EH (cell line): ENCODE results near the gene DENND2D.

Experiments used
- DNase-seq: peaks from one replicate; pipeline ENCODE4 v3.0.0-alpha.2; 2015; ENCODE audit warnings: low read depth

DENND2D gene

DNA sequence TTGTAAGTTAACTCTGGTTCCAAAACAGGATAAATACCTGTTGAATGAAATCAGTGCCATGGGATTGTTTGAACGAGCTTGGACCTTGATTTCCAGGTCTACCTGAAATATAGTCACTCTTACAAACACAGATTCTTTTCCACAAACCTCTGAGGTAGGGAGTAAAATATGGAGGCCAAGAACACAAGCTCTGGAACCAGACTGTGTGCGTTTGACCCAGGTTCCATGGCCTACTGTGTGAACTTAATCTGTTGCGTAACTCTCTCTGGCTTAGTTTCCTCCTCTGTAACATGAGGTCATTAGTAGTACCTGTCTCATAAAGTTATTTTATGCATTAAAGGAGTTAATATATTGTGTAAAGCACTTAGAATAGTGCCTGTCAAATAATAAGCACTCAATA, 25.1 kb downstream of the DENND2D start:
- no peak for DNase-seq

DNA sequence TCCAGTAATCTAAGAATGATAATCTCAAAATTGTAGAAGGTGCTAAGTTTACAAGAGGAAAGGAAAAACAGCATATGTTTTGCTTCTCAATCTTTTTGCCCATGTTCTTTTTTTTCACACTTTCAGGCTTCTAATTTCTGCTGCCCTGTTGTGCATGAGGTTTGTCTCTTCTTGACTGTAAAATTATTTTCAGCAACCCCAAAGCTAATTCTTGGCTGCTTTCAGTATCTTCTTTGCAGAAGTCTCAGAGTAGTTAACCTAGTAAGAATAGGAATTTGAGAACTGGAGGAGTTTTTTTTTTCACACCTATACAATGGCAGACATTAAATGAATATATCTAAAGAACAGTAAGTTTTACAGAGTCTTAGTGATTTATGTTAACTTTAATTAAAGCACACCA, 26.4 kb downstream of the DENND2D start:
- DNase-seq, result no peak

GRCh38 chr1:111172463-111172862, 28.0 kb downstream of the DENND2D start:
- DNase-seq, result peak; percentile 21

GRCh38 chr1:111164151-111164550, 36.3 kb downstream of the DENND2D start:
- no peak for DNase-seq

- DNase-seq, result no peak
Measured at GRCh38 chr1:111163363-111163762, 37.1 kb downstream of the DENND2D start.

DNA sequence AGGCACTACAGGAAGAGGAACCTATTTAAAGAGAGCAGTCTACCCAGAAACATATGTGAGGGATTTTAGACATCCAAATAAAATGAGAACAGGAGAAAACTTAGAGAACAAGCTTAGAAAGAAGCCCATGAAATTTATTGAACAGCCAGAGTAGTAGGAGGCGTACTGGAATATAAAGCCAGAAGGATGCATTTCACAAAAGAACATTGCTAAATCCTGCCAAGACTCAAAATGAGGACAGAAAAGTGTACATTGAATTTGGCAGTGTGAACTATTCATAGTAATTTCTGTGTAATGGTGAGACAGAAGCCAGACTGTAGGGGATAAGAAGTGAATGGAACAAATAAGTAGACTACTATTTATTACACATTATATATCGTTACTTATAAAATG, 38.0 kb downstream of the DENND2D start:
- no peak for DNase-seq

GRCh38 chr1:111161843-111162487, 38.5 kb downstream of the DENND2D start:
- DNase-seq, result no peak

DNA sequence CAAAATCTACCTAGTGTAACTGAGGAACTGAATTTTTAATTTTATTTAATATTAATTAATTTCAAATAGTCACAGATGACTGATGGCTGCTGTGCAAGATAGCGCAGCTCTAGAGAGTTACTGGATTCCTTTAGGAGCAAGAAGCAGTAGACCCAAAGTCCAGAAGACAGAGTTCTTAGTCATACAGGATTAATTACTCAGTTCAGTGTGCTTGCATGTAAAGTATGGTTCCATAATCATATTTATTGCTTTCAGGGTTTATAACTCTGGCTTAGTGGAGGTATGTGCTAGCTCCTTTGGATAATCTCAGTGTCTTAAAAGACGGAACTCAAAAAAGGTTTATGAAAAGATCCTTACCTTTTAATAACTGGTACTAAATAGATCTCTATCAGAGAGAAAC, 43.0 kb downstream of the DENND2D start:
- no peak for DNase-seq

DNA sequence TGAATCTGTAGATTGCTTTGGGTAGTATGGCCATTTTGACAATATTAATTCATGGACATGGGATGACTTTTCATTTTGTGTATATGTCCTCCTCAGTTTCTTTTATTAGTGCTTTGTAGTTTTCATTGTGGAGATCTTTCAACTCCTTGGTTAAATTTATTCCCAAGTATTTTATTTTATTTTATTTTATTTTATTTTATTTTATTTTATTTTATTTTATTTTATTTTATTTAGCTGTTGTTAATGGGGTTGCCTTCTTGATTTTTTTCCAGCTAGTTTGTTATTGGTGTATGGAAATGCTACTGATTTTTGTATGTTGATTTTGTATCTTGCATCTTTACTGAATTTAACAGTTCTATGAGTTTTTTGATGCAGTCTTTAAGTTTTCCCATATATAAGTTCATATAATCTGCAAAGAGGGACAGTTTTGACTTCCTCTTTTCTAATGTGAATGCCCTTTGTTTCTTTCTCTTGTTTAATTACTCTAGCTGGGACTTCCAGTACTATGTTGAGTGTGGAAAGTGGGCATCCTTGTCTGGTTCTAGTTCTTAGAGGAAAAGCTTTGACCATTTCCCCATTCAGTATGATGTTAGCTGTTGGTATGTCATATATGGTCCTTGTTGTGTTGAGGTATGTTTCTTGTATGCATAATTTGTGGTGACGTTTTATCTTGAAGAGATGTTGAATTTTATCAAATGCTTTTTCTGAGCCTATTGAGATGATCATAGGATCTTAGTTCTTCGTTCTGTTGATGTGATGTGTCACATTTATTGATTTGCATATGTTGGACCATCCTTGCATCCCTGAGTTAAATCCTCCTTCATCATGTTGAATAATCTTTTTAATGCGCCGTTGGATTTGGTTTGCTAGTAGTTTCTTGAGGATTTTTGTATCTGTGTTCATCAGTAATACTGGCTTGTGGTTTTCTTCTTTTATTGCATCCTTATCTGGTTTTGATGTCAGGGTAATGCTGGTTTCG, 46.1 kb downstream of the DENND2D start:
- DNase-seq, result no peak

- DNase-seq, result no peak
Measured at GRCh38 chr1:111151838-111152237, 48.6 kb downstream of the DENND2D start.

GRCh38 chr1:111148376-111148881, 52.0 kb downstream of the DENND2D start:
- DNase-seq, result no peak

- DNase-seq, result no peak
Measured at GRCh38 chr1:111147948-111148347, 52.5 kb downstream of the DENND2D start.

DNA sequence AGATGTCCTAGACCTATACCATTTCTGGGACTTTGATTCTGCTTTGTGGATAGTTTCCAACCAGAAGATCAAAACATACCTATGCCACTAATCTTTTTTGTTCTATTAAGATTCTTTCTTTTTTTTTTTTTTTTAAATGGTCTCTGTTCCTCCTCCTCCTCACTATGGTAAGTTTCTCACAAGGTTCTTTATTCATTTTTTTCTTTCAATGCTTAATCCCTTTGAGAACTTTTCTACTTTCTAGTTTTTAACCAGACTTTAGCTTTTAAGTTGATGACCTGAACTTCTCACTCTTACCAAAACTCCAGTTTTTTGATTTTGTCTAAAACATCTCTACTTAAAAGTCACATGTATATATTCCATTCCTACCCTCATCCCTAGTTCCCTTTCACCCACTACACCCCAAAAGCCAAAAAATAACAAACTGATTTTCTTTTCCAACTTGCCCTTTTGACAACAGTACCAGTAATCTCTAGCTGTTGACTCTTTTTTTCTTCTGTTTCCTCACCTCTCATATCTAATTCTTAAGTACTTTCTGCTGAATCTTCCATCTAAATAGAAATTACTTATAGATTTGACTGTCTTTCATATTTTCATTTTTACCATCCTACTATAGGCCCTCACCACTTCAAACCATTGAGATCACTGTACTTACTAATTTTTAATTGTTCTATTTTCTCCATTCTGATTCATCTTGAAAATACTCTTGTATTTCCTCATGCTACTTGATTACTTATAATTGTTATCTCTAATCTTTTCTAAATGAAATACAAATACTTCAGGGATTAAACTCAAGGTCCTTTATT, 54.3 kb downstream of the DENND2D start:
- DNase-seq, result peak; percentile 16

- DNase-seq, result no peak
Measured at GRCh38 chr1:111145542-111145941, 54.9 kb downstream of the DENND2D start.

GRCh38 chr1:111142356-111142975, 58.0 kb downstream of the DENND2D start:
- no peak for DNase-seq

GRCh38 chr1:111141245-111142220, 58.9 kb downstream of the DENND2D start:
- no peak for DNase-seq

DNA sequence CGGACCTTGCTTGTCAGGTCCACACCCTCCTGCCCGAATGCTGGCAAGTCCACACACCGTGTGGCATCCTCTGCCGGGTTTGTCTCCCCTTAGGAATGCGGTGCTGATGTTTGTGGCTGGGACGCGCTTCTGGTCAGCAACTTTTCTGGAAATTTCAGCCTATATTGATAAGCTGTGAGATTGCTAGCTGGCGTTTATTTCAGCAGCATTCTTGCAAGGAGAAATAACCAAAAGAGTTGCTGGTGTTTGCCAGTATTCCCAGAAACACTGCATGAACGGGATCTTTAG, 59.8 kb downstream of the DENND2D start:
- peak; percentile 74 for DNase-seq

- peak; percentile 94 for DNase-seq
Measured at GRCh38 chr1:111139956-111140679, 60.3 kb downstream of the DENND2D start, which contains the start of the genes CEPT1 and DRAM2. Gene CEPT1, plus strand, starts transcription at chr1:111140223. Its CDS starts 7,492 bp downstream, at chr1:111147715. Gene DRAM2, minus strand, starts transcription at chr1:111140093. Its CDS starts 8,539 bp downstream, at chr1:111131554.

- DNase-seq, result peak; percentile 67
Measured at GRCh38 chr1:111139324-111139955, 61.0 kb downstream of the DENND2D start.
